ENCODE results near the gene ARHGAP40.

Gene ARHGAP40

DNA sequence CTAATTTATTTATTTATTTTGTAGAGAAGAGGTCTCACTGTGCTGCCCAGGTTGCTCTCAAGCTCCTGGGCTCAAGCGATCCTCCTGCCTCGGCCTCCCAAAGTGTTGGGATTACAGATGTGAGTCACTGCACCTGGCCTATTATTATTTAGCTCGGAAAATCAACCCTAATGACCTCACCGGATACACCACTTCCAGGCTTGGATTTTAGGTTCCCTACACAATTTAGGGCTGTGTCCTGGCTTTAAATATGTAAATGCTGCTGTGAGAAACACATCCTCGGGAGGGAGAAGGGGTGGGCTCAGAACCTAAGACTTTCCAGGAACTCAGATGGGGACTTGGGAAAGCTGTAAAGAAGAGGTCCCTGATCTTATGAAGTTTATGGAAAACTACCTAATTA lies 71.7 kb downstream of the ARHGAP40 start:
- peak overlapping the region; percentile 85 to 88 for H3K4me3 Mint-ChIP-seq
- DNase-seq (no peak), ATAC-seq (replicated peaks) (no peak)
- no peaks in the 10 kb centered on the region for H3K9me3 Mint-ChIP-seq
- peak overlapping the region; percentile 46 to 91 for H3K27ac Mint-ChIP-seq
- H3K27me3 Mint-ChIP-seq, result peaks cover 17 to 51% of the 10 kb centered on the region in 2 donors
- peaks cover 7% of the 10 kb centered on the region for H3K36me3 Mint-ChIP-seq (ENCODE audit: insufficient read depth)
- peaks cover 5 to 11% of the 10 kb centered on the region in 2 donors for H3K4me1 Mint-ChIP-seq (ENCODE audit: low read depth in 2 of 2)

DNA sequence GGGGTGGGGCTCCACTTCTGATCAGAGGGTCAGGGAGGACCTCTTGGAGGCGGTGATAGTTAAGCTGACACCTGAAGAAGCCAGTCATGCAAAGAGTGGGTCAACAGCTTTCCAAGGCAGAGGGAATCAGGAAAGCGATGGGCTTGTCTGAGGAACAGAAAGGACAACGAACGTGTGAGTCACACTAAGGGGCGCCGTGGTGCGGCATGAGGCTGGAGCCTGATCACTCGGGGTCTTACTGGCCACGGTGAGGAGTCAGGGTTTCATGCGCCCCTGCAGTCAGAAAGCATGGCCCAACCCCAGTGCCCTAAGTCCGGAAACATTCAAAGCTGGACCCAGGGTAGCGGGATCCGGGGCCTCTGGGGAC lies 72.1 kb downstream of the ARHGAP40 start:
- H3K4me3 Mint-ChIP-seq, result peak overlapping the region; percentile 85 to 88

DNA sequence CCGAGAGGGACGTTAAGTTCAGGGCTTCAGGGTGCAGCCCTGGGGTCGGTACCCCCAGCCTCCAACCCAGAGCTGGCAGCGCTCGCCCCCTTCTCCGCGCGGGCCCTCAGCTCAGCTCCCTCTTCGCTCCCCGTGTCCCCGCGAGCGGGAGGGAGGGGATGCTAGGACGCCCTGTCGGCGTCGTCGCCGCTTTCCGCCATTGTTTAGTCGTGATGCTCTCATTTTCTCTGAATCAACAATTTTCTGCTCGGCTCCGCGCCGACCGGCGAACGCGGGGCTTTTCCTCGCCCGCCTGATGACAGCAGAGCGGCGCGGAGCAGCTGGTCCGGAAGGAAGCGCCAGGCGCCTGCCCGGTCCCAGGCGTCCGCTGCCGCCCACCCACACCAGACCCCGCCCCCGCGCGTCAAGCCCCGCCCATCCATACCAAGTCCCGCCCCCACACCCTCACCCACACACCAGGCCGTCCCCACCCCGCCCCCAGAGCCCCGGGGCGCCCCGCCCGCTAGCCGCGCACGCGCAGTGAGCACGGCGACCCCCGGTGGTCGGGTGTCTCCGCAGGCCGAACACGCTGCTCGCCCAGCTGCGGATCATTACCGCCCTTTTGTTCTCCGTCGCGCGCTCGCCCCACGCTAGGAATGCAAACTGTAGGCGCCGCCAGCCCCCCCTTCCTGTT lies 72.6 kb downstream of the ARHGAP40 start:
- Mint-ChIP-seq H3K36me3 (ENCODE audit: insufficient read depth) (peaks cover 10% of the 10 kb centered on the region), H3K4me3 (peak overlapping the region; percentile 85 to 88), H3K27me3 (peaks cover 9 to 42% of the 10 kb centered on the region in 2 donors), H3K4me1 (ENCODE audit: low read depth in 2 of 2) (peaks cover 5 to 11% of the 10 kb centered on the region in 2 donors), H3K9me3 (no peaks in the 10 kb centered on the region), H3K27ac (peak overlapping the region; percentile 46 to 91)
- DNase-seq (peak; percentile 39 to 42 (median 40)), ATAC-seq (replicated peaks) (peak; percentile 88)

More for the DNA sequence above, 72.1 kb downstream of the ARHGAP40 start:
- DNase-seq (no peak), ATAC-seq (replicated peaks) (peak; percentile 18)
- H3K9me3 Mint-ChIP-seq, result no peaks in the 10 kb centered on the region
- H3K27ac Mint-ChIP-seq, result peak overlapping the region; percentile 46 to 91
- peaks cover 14 to 47% of the 10 kb centered on the region in 2 donors for H3K27me3 Mint-ChIP-seq
- H3K36me3 Mint-ChIP-seq (ENCODE audit: insufficient read depth), result peaks cover 10% of the 10 kb centered on the region
- H3K4me1 Mint-ChIP-seq (ENCODE audit: low read depth in 2 of 2), result peaks cover 5 to 11% of the 10 kb centered on the region in 2 donors

DNA sequence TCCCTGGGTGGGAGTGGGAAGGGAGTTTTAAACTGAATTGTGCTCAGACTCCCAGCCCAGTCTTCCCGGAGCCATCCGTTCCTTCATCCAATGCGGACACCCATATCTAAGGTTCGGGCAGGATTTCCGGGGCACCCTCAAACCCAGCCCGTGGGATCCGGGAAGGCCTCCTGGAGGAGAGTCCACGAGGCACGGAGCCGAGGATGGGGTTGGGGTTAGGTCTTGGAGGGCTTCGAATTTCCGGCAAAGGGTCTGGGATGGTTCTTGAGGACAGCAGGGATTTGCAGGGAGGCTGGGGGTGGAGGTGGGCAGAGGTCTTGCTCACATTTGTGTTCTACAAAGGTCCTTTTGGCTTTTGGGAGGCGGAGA lies 73.1 kb downstream of the ARHGAP40 start:
- Mint-ChIP-seq H3K36me3 (ENCODE audit: insufficient read depth) (peaks cover 10% of the 10 kb centered on the region), H3K27ac (peak overlapping the region in 1 of 2 donors; percentile 91), H3K4me3 (peak overlapping the region; percentile 85 to 88), H3K4me1 (ENCODE audit: low read depth in 2 of 2) (peaks cover 5 to 11% of the 10 kb centered on the region in 2 donors), H3K27me3 (peaks cover 5 to 36% of the 10 kb centered on the region in 2 donors), H3K9me3 (no peaks in the 10 kb centered on the region)
- DNase-seq, result no peak
- no peak for ATAC-seq (replicated peaks)

DNA sequence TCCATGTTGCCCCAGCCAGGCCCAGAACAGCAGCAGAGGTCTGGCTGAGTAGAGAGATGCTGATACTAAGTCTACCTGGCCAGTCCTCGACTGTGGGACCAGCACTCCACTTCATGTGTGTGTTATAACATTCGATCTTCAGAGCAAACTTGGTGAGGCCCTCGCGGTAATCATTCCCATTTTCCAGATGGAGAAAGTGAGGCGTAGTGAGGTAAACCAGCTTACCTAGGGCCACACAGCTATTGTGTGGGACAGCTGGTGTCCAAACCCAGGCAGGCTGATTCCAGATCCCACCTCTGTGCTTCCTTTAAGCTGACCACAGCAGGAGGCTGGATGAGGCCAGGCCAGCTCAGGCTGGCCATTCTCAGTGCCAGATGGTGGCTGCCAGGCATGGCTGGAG lies 75.0 kb downstream of the ARHGAP40 start:
- Mint-ChIP-seq H3K27ac (no peak overlapping the region), H3K27me3 (peaks cover 18 to 31% of the 10 kb centered on the region in 2 donors), H3K4me1 (ENCODE audit: low read depth in 2 of 2) (peaks cover 5 to 11% of the 10 kb centered on the region in 2 donors), H3K4me3 (no peak overlapping the region), H3K9me3 (no peaks in the 10 kb centered on the region), H3K36me3 (ENCODE audit: insufficient read depth) (peaks cover 10% of the 10 kb centered on the region)
- no peak for DNase-seq
- ATAC-seq (replicated peaks), result no peak

DNA sequence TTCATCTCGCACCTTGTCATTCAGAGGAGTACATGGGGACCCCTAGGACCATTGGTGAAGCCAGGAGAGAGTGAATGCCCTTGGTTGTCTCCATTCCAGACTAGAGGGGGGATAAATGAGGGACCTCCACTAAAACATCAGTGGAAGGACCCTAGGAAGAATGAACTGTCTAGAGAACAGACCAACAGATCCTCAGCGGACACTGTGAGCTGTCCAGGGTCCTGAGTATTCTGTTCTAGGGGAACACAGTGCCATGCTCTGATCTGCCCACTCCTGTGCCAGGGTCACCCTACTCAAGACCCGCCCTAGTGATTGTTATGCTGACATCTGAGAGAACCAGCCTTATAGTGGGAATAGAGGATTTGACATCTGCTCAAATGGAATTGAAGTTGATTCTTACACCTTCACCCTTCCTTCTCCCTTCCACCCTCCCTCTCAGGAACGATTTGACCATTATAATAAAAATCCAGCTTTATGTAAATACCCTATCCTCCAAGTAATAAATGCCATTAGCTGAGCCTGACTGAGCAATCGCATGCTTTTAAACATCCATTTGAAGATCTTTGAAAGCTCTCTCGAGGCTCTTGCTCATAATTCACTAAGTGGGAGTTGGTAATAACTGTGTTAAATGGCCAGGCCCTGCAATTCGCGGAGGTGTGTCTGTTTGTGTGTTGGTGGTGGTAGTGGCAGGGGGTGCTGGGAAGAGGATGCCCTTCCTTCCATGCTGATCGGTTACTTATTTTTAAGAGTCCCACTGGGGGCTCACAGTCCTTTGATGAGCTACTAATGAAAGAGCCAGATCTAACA lies 79.1 kb downstream of the ARHGAP40 start:
- Mint-ChIP-seq H3K27ac (no peak overlapping the region), H3K9me3 (no peaks in the 10 kb centered on the region), H3K27me3 (peaks cover 54 to 60% of the 10 kb centered on the region in 2 donors), H3K4me3 (no peak overlapping the region), H3K36me3 (ENCODE audit: insufficient read depth) (peaks cover 8% of the 10 kb centered on the region), H3K4me1 (ENCODE audit: low read depth in 2 of 2) (no peaks in the 10 kb centered on the region)
- ATAC-seq (replicated peaks), result peak; percentile 36
- peak; percentile 19 to 28 (median 23) for DNase-seq

DNA sequence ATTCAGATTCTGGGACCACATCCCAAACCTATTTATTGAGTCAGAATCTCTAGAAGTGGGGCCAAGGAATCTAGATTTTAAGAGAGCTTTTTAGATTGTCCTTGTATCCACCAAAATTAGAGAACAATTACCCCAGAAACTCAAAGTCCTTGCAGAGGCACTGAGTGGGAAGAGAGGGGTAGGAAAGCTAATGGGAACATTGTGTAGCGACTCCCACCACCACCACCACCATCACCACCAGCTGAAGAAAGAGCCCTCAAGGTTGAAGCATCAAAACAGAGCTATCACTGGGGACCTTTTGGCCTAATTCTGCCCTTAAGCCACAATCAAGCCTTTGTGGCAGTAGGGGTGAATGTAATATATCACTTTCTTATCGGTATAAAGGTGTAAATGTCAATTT lies 83.7 kb downstream of the ARHGAP40 start:
- DNase-seq (no peak), ATAC-seq (replicated peaks) (no peak)
- H3K27me3 Mint-ChIP-seq, result peaks cover 93 to 99% of the 10 kb centered on the region in 2 donors
- no peaks in the 10 kb centered on the region for H3K4me1 Mint-ChIP-seq (ENCODE audit: low read depth in 2 of 2)
- H3K27ac Mint-ChIP-seq, result no peak overlapping the region
- no peak overlapping the region for H3K4me3 Mint-ChIP-seq
- no peaks in the 10 kb centered on the region for H3K9me3 Mint-ChIP-seq
- peaks cover 3% of the 10 kb centered on the region for H3K36me3 Mint-ChIP-seq (ENCODE audit: insufficient read depth)

DNA sequence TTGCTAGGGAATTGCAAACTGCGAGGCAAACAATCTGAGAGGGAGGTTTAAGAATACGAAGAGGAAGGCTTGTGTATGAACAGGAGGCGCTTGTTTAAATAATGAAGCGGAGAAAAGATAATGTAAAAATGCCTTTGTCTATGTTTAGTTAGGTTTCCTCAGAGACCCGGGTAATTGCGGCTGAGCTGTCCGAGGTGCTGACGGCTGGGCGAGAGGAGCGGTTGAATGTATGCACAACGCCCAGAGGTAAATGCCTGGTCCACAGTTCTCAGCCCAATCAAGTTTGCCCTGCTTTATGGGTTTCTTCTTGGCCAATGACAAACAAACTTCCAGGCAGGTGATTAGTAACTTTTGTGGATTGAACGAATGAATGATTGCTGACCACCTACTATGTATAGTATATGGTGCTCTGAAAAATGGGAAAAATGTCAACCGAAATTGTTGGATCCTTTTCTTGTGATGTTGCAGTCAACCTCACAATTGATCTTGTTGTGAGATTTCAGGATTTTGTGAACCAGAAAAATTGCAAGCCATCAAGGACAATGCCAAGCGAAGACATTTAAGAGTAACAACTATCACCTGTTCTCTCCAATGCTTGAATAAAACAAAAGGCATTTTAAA lies 84.4 kb downstream of the ARHGAP40 start:
- Mint-ChIP-seq H3K27me3 (peaks cover 87 to 94% of the 10 kb centered on the region in 2 donors), H3K4me3 (no peak overlapping the region), H3K27ac (no peak overlapping the region), H3K36me3 (ENCODE audit: insufficient read depth) (peaks cover 3% of the 10 kb centered on the region), H3K4me1 (ENCODE audit: low read depth in 2 of 2) (no peaks in the 10 kb centered on the region), H3K9me3 (no peaks in the 10 kb centered on the region)
- no peak for ATAC-seq (replicated peaks)
- peak; percentile 22 to 37 (median 33) for DNase-seq

DNA sequence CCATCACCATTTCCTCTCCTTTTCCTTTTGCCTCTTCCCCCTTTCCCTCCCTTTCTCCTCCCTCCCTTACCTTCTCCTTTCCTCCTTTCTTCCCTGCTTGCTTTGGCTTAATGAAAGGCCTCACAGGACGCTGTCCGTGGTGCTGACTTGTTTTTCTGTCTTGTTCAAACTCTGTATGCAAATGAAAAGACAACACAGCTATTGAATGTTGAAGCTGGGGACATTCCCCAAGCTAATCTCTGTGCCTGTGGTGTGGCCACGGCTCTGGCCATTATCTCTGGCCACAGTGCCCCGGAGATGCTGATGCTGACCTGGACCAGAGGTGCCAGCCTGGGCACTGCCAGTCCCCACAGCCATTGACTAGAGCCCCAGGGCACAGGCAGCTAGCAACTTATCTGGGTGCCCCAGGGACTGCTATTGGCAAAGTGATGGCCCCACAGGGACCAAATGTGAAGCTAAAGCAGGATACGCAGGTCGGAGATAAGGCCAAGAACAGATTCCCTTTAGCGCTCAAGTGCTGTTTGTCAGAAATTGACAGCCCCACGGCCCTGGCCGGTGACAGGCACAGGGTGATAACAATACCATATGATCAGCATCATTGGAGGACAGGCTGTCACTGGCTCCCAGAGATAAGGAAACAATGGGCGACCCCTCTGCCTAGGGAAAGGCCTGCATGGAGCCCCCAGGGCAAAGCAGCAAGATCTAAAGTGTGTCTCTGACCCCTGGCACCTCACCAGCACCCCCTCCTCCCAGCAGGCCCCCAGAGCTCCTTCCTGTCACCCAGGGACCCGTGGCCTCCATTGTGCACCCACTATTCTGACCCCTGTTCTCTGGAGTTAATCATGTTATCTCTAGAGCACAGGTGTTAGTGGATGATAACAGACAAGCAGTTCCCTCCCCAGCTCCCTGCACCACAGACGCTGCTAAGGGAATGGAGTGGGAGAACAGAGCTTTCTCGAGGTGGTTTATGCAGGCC lies 91.1 kb downstream of the ARHGAP40 start:
- Mint-ChIP-seq H3K4me1 (ENCODE audit: low read depth in 2 of 2) (no peaks in the 10 kb centered on the region), H3K9me3 (peaks cover 0 to 7% of the 10 kb centered on the region in 2 donors), H3K27me3 (peaks cover 37 to 47% of the 10 kb centered on the region in 2 donors), H3K4me3 (no peak overlapping the region), H3K36me3 (ENCODE audit: insufficient read depth) (no peaks in the 10 kb centered on the region), H3K27ac (no peak overlapping the region)
- peak; percentile 43 for ATAC-seq (replicated peaks)
- DNase-seq, result peak; percentile 37 to 51 (median 40)

DNA sequence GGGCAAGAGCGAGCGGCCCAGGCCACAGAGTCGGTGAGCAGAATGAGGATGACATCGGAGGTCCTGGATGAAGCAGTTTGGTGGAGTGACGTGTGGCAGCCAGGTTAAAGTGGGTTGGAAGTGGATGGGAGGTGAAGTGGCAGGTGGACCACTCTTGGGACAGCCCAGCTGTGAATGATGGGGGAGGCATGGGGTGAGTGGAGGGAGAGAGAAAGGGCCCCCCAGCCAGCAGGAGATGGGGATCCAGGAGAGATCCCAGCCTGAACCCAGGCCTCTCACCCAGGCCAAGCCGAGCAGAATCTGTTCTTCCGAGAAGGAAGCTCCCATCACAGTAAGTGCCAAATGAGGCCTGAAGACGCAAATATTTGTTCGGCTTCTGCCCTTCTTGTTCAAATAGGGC lies 95.7 kb downstream of the ARHGAP40 start:
- peaks cover 5 to 36% of the 10 kb centered on the region in 2 donors for H3K27me3 Mint-ChIP-seq
- H3K36me3 Mint-ChIP-seq (ENCODE audit: insufficient read depth), result no peaks in the 10 kb centered on the region
- no peak overlapping the region for H3K27ac Mint-ChIP-seq
- H3K9me3 Mint-ChIP-seq, result peaks cover 0 to 7% of the 10 kb centered on the region in 2 donors
- ATAC-seq (replicated peaks), result no peak
- H3K4me1 Mint-ChIP-seq (ENCODE audit: low read depth in 2 of 2), result no peaks in the 10 kb centered on the region
- H3K4me3 Mint-ChIP-seq, result no peak overlapping the region
- no peak for DNase-seq

DNA sequence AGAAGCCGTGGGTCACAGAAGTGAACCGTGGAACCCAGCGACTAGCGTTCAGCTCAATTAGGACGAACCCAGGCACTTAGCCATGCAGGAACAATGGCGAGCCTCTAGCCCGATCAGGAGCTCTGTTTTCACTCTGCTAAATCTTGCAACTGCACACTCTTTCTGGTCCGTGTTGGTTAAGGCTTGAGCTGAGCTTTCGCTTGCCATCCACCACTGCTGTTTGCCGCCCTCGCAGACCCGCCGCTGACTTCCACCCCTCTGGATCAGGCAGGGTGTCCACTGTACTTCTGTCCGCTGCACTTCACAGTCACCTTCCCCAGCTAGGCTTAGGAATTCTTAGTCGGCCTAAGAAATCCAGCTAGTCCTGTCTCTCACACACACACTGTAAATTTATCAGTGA lies 96.9 kb downstream of the ARHGAP40 start:
- H3K9me3 Mint-ChIP-seq, result peaks cover 0 to 7% of the 10 kb centered on the region in 2 donors
- no peak overlapping the region for H3K27ac Mint-ChIP-seq
- H3K4me1 Mint-ChIP-seq (ENCODE audit: low read depth in 2 of 2), result no peaks in the 10 kb centered on the region
- no peak for DNase-seq
- H3K36me3 Mint-ChIP-seq (ENCODE audit: insufficient read depth), result no peaks in the 10 kb centered on the region
- no peak for ATAC-seq (replicated peaks)
- peaks cover 0 to 45% of the 10 kb centered on the region in 2 donors for H3K27me3 Mint-ChIP-seq
- H3K4me3 Mint-ChIP-seq, result no peak overlapping the region

DNA sequence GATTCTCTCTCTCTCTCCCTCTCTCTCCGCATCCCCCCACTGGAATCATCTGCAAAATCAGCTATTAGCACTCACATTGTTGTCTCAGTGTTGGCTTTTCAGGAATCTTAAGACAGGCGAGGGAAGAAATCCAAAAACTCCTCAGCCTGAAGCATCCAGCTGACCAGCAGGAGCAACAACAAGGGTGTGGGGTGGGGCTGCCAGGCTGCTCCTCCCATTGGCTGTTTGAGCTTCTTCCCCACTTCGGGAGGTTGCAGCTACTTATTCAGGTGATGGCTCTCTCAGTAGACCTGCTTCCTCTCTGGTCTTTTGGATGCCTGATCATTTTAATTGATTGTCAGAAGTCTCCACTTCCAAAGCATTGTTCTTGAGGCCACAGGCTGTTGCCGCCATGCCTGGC lies 98.5 kb downstream of the ARHGAP40 start:
- Mint-ChIP-seq H3K4me1 (ENCODE audit: low read depth in 2 of 2) (no peaks in the 10 kb centered on the region), H3K36me3 (ENCODE audit: insufficient read depth) (no peaks in the 10 kb centered on the region), H3K9me3 (no peaks in the 10 kb centered on the region), H3K27me3 (peaks cover 0 to 46% of the 10 kb centered on the region in 2 donors), H3K4me3 (no peak overlapping the region), H3K27ac (no peak overlapping the region)
- no peak for ATAC-seq (replicated peaks)
- no peak for DNase-seq
